HEK293T (cell line): ENCODE measurements around the gene MAP3K14.
A peak's percentile ranks its signal among the peaks of the same experiment; 100 is the strongest.

ENCODE experiments used
- CTCF ChIA-PET: fragments of 350-600 bp; formaldehyde crosslinking; extraction: SDS; loops from one replicate; lab custom pipeline; 2021; ENCODE audit warnings: antibody characterized with exemption, inconsistent platforms; lab: Yijun Ruan, JAX
- POLR2A ChIA-PET: fragments of 350-600 bp; formaldehyde crosslinking; extraction: SDS; loops from one replicate; lab custom pipeline; 2020; ENCODE audit warnings: antibody characterized with exemption, inconsistent platforms; lab: Yijun Ruan, JAX
- DNase-seq: peaks from one replicate; pipeline ENCODE4 v3.0.0; 2012; ENCODE audit warnings: mixed read lengths; ENCODE audit errors: extremely low spot score
- ARNT ChIP-seq: fragments of 450-650 bp; IDR thresholded peaks from 2 replicates; pipeline ENCODE4 v1.6.1; 2017; ENCODE audit warnings: mild to moderate bottlenecking
- BHLHE40 ChIP-seq: fragments of 450-650 bp; IDR thresholded peaks from 2 replicates; pipeline ENCODE4 v1.6.1; 2016; ENCODE audit warnings: mild to moderate bottlenecking, moderate library complexity, borderline replicate concordance
- CTBP1 ChIP-seq: fragments of 450-650 bp; IDR thresholded peaks from 2 replicates; pipeline ENCODE4 v1.6.1; 2016; ENCODE audit warnings: borderline replicate concordance
- ELF4 ChIP-seq: fragments of 450-650 bp; IDR thresholded peaks from 2 replicates; pipeline ENCODE4 v1.6.1; 2017; ENCODE audit warnings: antibody characterized with exemption
- FOXA1 ChIP-seq: fragments of 450-650 bp; IDR thresholded peaks from 2 replicates; pipeline ENCODE4 v1.6.1; 2016; ENCODE audit warnings: mild to moderate bottlenecking
- FOXK2 ChIP-seq: fragments of 450-650 bp; IDR thresholded peaks from 2 replicates; pipeline ENCODE4 v1.6.1; 2016; ENCODE audit warnings: mild to moderate bottlenecking
- FOXM1 ChIP-seq: fragments of 450-650 bp; IDR thresholded peaks from 2 replicates; pipeline ENCODE4 v1.6.1; 2017; ENCODE audit warnings: mild to moderate bottlenecking, borderline replicate concordance
- HDGF ChIP-seq: fragments of 450-650 bp; IDR thresholded peaks from 2 replicates; pipeline ENCODE4 v1.6.1; 2017; ENCODE audit warnings: antibody characterized with exemption, borderline replicate concordance
- L3MBTL2 ChIP-seq: fragments of 450-650 bp; conservative IDR thresholded peaks from 2 replicates; pipeline ENCODE4 v1.6.1; 2016; ENCODE audit warnings: mild to moderate bottlenecking
- LEF1 ChIP-seq: fragments of 450-650 bp; IDR thresholded peaks from 2 replicates; pipeline ENCODE4 v1.6.1; 2017; ENCODE audit warnings: mild to moderate bottlenecking, borderline replicate concordance
- NFRKB ChIP-seq: fragments of 450-650 bp; IDR thresholded peaks from 2 replicates; pipeline ENCODE4 v1.6.1; 2016; ENCODE audit warnings: mild to moderate bottlenecking, moderate library complexity
- PKNOX1 ChIP-seq: fragments of 450-650 bp; IDR thresholded peaks from 2 replicates; pipeline ENCODE4 v1.6.1; 2016
- SP1 ChIP-seq: fragments of 450-650 bp; IDR thresholded peaks from 2 replicates; pipeline ENCODE4 v1.6.1; 2017
- SUZ12 ChIP-seq: fragments of 450-650 bp; IDR thresholded peaks from 2 replicates; pipeline ENCODE4 v1.6.1; 2016; ENCODE audit warnings: mild to moderate bottlenecking
- TARDBP ChIP-seq: fragments of 450-650 bp; IDR thresholded peaks from 2 replicates; pipeline ENCODE4 v1.6.1; 2016
- ZNF384 ChIP-seq: fragments of 450-650 bp; IDR thresholded peaks from 2 replicates; pipeline ENCODE4 v1.6.1; 2016

MAP3K14 gene

GRCh38 chr17:45336390-45337182, 19.8 kb upstream of the MAP3K14 start:
- ChIA-PET POLR2A (interaction anchor here (1.5 kb wide), 1 partner anchor 21 kb away, joined by 3 read pairs; no protein-coding TSS in a partner anchor), CTCF (interaction anchor here (0.7 kb wide), 1 partner anchor 19 kb away, joined by 3 read pairs; no protein-coding TSS in a partner anchor)
- no peak for TF ChIP-seq L3MBTL2
- 0 out of 2 replicates have a peak, but pooled peaks have one; percentile 18 for TF ChIP-seq PKNOX1
- no peak for TF ChIP-seq TARDBP
- DNase-seq: no peak

- TF ChIP-seq ARNT (no peak), CTBP1 (no peak), FOXM1 (no peak), PKNOX1 (no peak), ZNF384 (no peak), FOXA1 (no peak), FOXK2 (no peak), L3MBTL2 (no peak), SUZ12 (no peak), SP1 (no peak), BHLHE40 (no peak), NFRKB (no peak), ELF4 (no peak), TARDBP (no peak), HDGF (no peak), LEF1 (no peak)
- ChIA-PET CTCF (interaction anchor here (0.7 kb wide), 1 partner anchor 20 kb away, joined by 3 read pairs; no protein-coding TSS in a partner anchor), POLR2A (interaction anchor here (1.5 to 1.9 kb wide), 2 partner anchors 10 to 20 kb away, joined by 3 to 5 read pairs; no protein-coding TSS in a partner anchor)
- no peak for DNase-seq
Measured at GRCh38 chr17:45335721-45336120, 18.9 kb upstream of the MAP3K14 start.

GRCh38 chr17:45334701-45335677, 18.2 kb upstream of the MAP3K14 start:
- no peak for TF ChIP-seq SUZ12
- no peak for TF ChIP-seq FOXK2
- no peak for TF ChIP-seq BHLHE40
- TF ChIP-seq FOXM1: no peak
- TF ChIP-seq FOXA1: no peak
- no peak for TF ChIP-seq L3MBTL2
- no peak for TF ChIP-seq NFRKB
- no peak for TF ChIP-seq HDGF
- no peak for TF ChIP-seq ARNT
- TF ChIP-seq PKNOX1: no peak
- TF ChIP-seq SP1: no peak
- no peak for TF ChIP-seq ZNF384
- no peak for TF ChIP-seq CTBP1
- TF ChIP-seq LEF1: no peak
- TF ChIP-seq ELF4: no peak
- no peak for TF ChIP-seq TARDBP
- CTCF ChIA-PET: no interaction called here
- POLR2A ChIA-PET: interaction anchor here (0.5 to 1.9 kb wide), 3 partner anchors 10 to 19 kb away, joined by 3 to 5 read pairs (median 3); no protein-coding TSS in a partner anchor
- no peak for DNase-seq

GRCh38 chr17:45334231-45334630, 17.4 kb upstream of the MAP3K14 start:
- TF ChIP-seq FOXM1 (no peak), ZNF384 (no peak), SUZ12 (no peak), LEF1 (no peak), FOXA1 (no peak), SP1 (no peak), HDGF (no peak), ELF4 (no peak), CTBP1 (no peak), ARNT (no peak), FOXK2 (no peak), L3MBTL2 (no peak), TARDBP (no peak), NFRKB (no peak), PKNOX1 (no peak), BHLHE40 (no peak)
- DNase-seq: no peak
- ChIA-PET CTCF (no interaction called here), POLR2A (interaction anchor here (1.2 to 1.9 kb wide), 2 partner anchors 11 to 18 kb away, joined by 3 to 5 read pairs; no protein-coding TSS in a partner anchor)
